ENCODE results near the gene BMPR1A. TPM values are rescaled to one million over a fixed set of nuclear protein-coding genes. Genes with fewer than 3 reads are reported as not detected.

The BMPR1A gene
- total and polyA plus RNA-seq, 2 of the 13 experiments (the other 11 are each of a cell fraction or from before 2014, with no cell fraction given), result 17.8 to 44.2 TPM

DNA sequence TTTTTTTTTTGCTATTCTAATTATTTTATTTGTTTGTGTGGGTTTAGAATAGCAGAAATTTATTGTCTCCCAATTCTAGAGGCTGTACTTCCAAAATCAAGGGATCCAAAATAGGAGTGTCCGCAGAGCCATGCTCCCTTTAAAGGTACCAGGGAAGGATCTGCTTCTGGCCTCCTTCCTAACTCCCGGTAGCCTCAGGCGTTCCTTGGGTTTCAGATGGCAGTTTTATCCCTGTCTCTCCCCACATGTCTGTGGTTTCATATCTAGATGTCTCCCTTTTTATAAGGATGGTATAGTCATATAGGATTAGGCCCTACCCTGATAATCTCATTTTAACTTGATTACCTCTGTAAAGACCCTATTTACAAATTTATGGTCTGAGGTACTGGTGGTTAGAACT is 48.4 kb downstream of the BMPR1A start (continued):
- TF ChIP-seq, protein P1, sequence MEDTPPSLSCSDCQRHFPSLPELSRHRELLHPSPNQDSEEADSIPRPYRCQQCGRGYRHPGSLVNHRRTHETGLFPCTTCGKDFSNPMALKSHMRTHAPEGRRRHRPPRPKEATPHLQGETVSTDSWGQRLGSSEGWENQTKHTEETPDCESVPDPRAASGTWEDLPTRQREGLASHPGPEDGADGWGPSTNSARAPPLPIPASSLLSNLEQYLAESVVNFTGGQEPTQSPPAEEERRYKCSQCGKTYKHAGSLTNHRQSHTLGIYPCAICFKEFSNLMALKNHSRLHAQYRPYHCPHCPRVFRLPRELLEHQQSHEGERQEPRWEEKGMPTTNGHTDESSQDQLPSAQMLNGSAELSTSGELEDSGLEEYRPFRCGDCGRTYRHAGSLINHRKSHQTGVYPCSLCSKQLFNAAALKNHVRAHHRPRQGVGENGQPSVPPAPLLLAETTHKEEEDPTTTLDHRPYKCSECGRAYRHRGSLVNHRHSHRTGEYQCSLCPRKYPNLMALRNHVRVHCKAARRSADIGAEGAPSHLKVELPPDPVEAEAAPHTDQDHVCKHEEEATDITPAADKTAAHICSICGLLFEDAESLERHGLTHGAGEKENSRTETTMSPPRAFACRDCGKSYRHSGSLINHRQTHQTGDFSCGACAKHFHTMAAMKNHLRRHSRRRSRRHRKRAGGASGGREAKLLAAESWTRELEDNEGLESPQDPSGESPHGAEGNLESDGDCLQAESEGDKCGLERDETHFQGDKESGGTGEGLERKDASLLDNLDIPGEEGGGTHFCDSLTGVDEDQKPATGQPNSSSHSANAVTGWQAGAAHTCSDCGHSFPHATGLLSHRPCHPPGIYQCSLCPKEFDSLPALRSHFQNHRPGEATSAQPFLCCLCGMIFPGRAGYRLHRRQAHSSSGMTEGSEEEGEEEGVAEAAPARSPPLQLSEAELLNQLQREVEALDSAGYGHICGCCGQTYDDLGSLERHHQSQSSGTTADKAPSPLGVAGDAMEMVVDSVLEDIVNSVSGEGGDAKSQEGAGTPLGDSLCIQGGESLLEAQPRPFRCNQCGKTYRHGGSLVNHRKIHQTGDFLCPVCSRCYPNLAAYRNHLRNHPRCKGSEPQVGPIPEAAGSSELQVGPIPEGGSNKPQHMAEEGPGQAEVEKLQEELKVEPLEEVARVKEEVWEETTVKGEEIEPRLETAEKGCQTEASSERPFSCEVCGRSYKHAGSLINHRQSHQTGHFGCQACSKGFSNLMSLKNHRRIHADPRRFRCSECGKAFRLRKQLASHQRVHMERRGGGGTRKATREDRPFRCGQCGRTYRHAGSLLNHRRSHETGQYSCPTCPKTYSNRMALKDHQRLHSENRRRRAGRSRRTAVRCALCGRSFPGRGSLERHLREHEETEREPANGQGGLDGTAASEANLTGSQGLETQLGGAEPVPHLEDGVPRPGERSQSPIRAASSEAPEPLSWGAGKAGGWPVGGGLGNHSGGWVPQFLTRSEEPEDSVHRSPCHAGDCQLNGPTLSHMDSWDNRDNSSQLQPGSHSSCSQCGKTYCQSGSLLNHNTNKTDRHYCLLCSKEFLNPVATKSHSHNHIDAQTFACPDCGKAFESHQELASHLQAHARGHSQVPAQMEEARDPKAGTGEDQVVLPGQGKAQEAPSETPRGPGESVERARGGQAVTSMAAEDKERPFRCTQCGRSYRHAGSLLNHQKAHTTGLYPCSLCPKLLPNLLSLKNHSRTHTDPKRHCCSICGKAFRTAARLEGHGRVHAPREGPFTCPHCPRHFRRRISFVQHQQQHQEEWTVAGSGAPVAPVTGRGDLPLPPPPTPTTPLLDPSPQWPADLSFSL (CRISPR knock-in tag; IDR thresholded peaks at IDR 0.05), result no peak
- no peak for TF ChIP-seq LCORL (IDR thresholded peaks at IDR 0.05)
- TF ChIP-seq LCORL (CRISPR knock-in tag; IDR thresholded peaks at IDR 0.05), result no peak
- TF ChIP-seq ZNF562 (CRISPR knock-in tag; IDR thresholded peaks at IDR 0.05; ENCODE audit: borderline replicate concordance), result no peak
- TF ChIP-seq, protein P2, sequence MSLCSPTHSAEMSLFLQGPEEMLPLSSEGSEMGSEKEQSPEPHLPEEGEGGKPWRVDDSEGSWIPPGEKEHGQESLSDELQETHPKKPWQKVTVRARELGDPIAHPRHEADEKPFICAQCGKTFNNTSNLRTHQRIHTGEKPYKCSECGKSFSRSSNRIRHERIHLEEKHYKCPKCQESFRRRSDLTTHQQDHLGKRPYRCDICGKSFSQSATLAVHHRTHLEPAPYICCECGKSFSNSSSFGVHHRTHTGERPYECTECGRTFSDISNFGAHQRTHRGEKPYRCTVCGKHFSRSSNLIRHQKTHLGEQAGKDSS (CRISPR knock-in tag; IDR thresholded peaks at IDR 0.05; ENCODE audit: borderline replicate concordance, low read depth), result no peak
- TF ChIP-seq AHR (CRISPR knock-in tag; IDR thresholded peaks at IDR 0.05), result no peak
- no peak for TF ChIP-seq HDAC1 (CRISPR knock-in tag; IDR thresholded peaks at IDR 0.05)
- TF ChIP-seq PCBP2 (optimal IDR thresholded peaks at IDR 0.05; ENCODE audit: low read depth, low read length, poor library complexity, severe bottlenecking), result no peak
- TF ChIP-seq ZSCAN22 (CRISPR knock-in tag; IDR thresholded peaks at IDR 0.05), result no peak
- no peak for TF ChIP-seq MEIS2 (CRISPR knock-in tag; IDR thresholded peaks at IDR 0.05)

Data from HepG2 (cell line).